Chondrocyte (in vitro differentiated cells): Measurements from ENCODE around the gene NT5C. TPM values are rescaled to one million over a fixed set of nuclear protein-coding genes. Genes with fewer than 3 reads are reported as not detected.
"Not testable (repeated sequence)": the region's sequence is repeated elsewhere in the genome, so short reads cannot be mapped to it uniquely, and the experiment has no call there.

Source experiments
- DNase-seq: peaks from one replicate; pipeline ENCODE4 v3.0.0; 2021; ENCODE audit warnings: mixed read lengths, low spot score
- H3K27ac Mint-ChIP-seq: one replicate; pipeline ENCODE4 v1.8.0; 2021; ENCODE audit warnings: mild to moderate bottlenecking, moderate library complexity, mixed read lengths; ENCODE audit not compliant: unreplicated experiment
- H3K27me3 Mint-ChIP-seq: 2 replicates; pipeline ENCODE4 v1.8.0; 2021; ENCODE audit warnings: low read depth, mixed read lengths
- H3K36me3 Mint-ChIP-seq: 2 replicates; pipeline ENCODE4 v1.8.0; 2021; ENCODE audit warnings: low read depth, mixed read lengths
- H3K4me1 Mint-ChIP-seq: 2 replicates; pipeline ENCODE4 v1.8.0; 2021; ENCODE audit warnings: low read depth, mild to moderate bottlenecking, mixed read lengths
- H3K4me3 Mint-ChIP-seq: one replicate; pipeline ENCODE4 v1.8.0; 2021; ENCODE audit warnings: mild to moderate bottlenecking, moderate library complexity, mixed read lengths; ENCODE audit not compliant: unreplicated experiment
- H3K9me3 Mint-ChIP-seq: 2 replicates; pipeline ENCODE4 v1.8.0; 2021; ENCODE audit warnings: low read depth, mixed read lengths
- total RNA-seq: library from RNA; stranded (reverse); gene quantifications from 3 replicates; pipeline ENCODE4 v1.2.1, GENCODE V29; 2021
- TF ChIP-seq, protein P1 (sequence below): fragments of 200-600 bp; sonication (generic); IDR thresholded peaks from 2 replicates; pipeline ENCODE4 v1.5.0; 2021; ENCODE audit warnings: antibody characterized with exemption, mild to moderate bottlenecking, moderate library complexity

NT5C gene
- total RNA-seq, 1 donor from 2014 or later: 31.2 TPM

DNA sequence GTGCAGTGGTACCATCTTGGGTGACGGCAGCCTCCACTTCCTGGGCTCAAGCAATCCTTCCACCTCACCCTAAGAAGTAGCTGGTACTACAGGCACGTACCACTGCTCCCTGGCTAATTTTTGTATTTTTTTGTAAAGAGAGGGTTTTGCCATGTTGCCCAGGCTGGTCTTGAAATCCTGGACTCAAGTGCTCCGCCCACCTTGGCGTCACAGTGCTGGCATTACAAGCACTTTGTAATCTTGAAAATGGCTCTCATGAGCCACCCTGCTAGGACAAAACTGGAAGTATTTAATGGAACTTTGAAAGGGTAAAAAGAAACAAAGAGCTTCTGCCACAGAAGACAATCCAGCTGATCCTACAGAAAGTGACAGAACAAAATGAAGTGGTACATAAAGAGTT, 42.0 kb upstream of the NT5C start:
- peaks cover 22% of the 10 kb centered on the region for H3K36me3 Mint-ChIP-seq
- TF ChIP-seq, protein P1, sequence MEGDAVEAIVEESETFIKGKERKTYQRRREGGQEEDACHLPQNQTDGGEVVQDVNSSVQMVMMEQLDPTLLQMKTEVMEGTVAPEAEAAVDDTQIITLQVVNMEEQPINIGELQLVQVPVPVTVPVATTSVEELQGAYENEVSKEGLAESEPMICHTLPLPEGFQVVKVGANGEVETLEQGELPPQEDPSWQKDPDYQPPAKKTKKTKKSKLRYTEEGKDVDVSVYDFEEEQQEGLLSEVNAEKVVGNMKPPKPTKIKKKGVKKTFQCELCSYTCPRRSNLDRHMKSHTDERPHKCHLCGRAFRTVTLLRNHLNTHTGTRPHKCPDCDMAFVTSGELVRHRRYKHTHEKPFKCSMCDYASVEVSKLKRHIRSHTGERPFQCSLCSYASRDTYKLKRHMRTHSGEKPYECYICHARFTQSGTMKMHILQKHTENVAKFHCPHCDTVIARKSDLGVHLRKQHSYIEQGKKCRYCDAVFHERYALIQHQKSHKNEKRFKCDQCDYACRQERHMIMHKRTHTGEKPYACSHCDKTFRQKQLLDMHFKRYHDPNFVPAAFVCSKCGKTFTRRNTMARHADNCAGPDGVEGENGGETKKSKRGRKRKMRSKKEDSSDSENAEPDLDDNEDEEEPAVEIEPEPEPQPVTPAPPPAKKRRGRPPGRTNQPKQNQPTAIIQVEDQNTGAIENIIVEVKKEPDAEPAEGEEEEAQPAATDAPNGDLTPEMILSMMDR: no peak
- H3K4me3 Mint-ChIP-seq: no peak overlapping the region
- DNase-seq: peak; percentile 13
- no peaks in the 10 kb centered on the region for H3K4me1 Mint-ChIP-seq
- no peak overlapping the region for H3K27ac Mint-ChIP-seq
- H3K9me3 Mint-ChIP-seq: no peaks in the 10 kb centered on the region
- H3K27me3 Mint-ChIP-seq: no peaks in the 10 kb centered on the region

GRCh38 chr17:75168998-75169397, 37.5 kb upstream of the NT5C start:
- DNase-seq: no peak
- Mint-ChIP-seq H3K9me3 (no peaks in the 10 kb centered on the region), H3K4me1 (no peaks in the 10 kb centered on the region), H3K4me3 (no peak overlapping the region), H3K36me3 (peaks cover 19% of the 10 kb centered on the region), H3K27me3 (no peaks in the 10 kb centered on the region), H3K27ac (no peak overlapping the region)
- TF ChIP-seq, protein P1: no peak

DNA sequence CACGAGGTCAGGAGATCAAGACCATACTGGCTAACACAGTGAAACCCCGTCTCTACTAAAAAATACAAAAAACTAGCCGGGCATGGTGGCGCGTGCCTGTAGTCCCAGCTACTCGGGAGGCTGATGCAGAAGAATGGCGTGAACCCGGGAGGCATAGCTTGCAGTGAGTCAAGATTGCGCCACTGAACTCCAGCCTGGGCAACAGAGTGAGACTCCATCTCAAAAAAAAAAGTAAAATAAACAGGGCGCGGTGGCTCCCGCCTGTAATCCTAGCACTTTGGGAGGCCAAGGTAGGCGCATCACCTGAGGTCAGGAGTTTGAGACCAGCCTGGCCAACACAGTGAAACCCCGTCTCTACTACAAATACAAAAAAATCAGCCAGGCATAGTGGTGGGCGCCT, 33.1 kb upstream of the NT5C start:
- not testable (repeated sequence) for H3K4me3 Mint-ChIP-seq, H3K4me1 Mint-ChIP-seq, H3K27ac Mint-ChIP-seq, H3K27me3 Mint-ChIP-seq, H3K36me3 Mint-ChIP-seq, H3K9me3 Mint-ChIP-seq
- peak; percentile 18 for DNase-seq

DNA sequence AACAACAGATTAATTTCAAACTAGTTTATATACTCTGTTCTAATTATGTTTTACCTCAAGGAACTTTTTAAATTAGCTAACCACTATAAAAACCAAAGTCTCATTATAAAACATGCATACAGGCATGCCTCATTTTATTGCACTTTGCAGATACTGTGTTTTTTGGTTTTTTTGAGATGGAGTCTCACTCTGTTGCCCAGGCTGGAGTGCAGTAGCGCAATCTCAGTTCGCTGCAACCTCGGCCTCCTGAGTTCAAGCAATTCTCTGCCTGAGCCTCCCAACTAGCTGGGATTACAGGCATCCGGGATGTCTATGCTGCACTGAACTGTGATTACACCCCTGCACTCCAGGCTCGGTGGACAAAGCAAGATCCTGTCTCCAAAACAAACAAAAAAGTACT, 31.5 kb upstream of the NT5C start:
- H3K4me1 Mint-ChIP-seq: peaks cover 10% of the 10 kb centered on the region
- no peaks in the 10 kb centered on the region for H3K27me3 Mint-ChIP-seq
- no peak overlapping the region for H3K4me3 Mint-ChIP-seq
- no peaks in the 10 kb centered on the region for H3K9me3 Mint-ChIP-seq
- DNase-seq: peak; percentile 6
- H3K36me3 Mint-ChIP-seq: peaks cover 7% of the 10 kb centered on the region
- no peak overlapping the region for H3K27ac Mint-ChIP-seq
- TF ChIP-seq, protein P1: no peak

DNA sequence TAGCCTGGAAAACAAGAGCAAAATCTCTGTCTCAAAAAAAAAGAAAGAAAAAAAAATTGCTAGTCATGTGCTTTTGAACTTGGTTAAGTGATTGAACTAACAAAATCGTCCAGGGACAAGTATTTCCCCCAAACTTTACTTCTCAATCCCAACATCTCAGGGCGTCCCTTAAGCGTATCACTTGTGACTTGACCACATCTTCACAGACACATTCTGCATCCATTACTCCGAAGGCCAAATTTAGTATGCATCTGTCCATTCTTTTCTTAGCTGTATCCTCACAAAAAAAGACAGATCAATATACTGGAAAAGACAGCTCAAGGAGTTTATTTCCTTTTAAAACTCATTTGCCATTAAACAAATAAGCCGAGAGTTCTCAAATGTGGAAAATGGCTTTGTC, 28.7 kb upstream of the NT5C start:
- Mint-ChIP-seq H3K27me3 (no peaks in the 10 kb centered on the region), H3K4me1 (peaks cover 11% of the 10 kb centered on the region), H3K36me3 (no peaks in the 10 kb centered on the region), H3K27ac (no peak overlapping the region), H3K4me3 (no peak overlapping the region), H3K9me3 (no peaks in the 10 kb centered on the region)
- TF ChIP-seq, protein P1: no peak
- no peak for DNase-seq

DNA sequence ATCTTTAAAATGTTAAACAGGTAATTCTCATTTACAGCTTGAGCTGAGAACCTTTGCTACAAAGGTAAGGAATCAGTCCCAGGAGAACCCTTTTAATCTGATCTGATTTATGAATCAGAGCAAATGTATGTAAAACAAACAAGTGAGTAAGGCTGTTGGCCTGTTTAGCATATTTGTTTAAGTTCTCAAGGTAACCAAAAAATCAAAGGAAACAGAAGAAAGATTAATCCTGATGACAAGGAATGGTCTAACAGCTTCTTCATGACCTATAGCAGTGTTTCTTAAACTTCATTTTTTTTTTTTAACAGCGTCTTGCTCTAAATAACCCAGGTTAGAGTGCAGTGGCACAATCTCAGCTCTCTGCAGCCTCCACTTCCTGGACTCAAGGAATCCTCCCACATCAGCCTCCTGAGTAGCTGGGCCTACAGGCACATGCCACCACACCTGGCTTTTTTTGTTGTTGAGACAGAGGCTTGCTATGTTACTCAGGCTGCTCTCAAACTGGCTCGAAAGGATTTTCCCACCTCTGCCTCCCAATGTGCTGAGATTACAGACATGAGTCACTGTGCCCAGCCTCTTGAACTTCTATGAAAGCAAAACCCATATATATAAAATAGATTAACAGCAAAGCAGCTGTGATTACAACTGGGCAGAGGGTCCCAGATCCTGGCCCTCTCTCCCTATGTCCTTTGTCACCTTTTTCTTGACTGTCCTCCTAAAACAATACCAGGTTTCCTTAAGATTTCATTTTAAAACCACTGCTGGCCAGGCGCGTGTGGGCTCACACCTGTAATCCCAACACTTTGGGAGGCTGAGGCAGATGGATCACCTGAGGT, 27.9 kb upstream of the NT5C start:
- TF ChIP-seq, protein P1: no peak
- Mint-ChIP-seq H3K9me3 (no peaks in the 10 kb centered on the region), H3K27ac (peak overlapping the region; percentile 51), H3K4me1 (peaks cover 19% of the 10 kb centered on the region), H3K4me3 (no peak overlapping the region), H3K27me3 (no peaks in the 10 kb centered on the region), H3K36me3 (no peaks in the 10 kb centered on the region)
- DNase-seq: peak; percentile 26

DNA sequence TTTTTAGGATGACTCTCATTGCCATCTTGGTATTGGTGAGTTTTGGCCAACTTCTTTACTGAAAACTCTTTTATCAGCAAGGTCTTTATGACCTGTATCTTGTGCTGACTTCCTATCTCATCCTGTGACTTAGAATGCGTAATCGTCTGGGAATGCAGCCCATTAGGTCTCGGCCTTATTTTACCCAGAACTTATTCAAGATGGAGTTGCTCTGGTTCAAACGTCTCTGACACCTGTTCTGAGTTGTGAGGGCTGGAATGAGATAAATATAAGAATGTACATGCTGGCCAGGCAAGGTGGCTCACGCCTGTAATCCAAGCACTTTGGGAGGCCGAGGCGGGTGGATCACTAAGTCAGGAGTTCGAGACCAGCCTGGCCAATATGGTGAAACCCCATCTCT, 26.9 kb upstream of the NT5C start:
- not testable (repeated sequence) for H3K4me3 Mint-ChIP-seq, H3K9me3 Mint-ChIP-seq, H3K36me3 Mint-ChIP-seq, H3K27ac Mint-ChIP-seq, H3K27me3 Mint-ChIP-seq
- peaks cover 19% of the 10 kb centered on the region for H3K4me1 Mint-ChIP-seq
- peak; percentile 26 for DNase-seq
